ENCODE results near the gene SLC25A41.

Gene SLC25A41

DNA sequence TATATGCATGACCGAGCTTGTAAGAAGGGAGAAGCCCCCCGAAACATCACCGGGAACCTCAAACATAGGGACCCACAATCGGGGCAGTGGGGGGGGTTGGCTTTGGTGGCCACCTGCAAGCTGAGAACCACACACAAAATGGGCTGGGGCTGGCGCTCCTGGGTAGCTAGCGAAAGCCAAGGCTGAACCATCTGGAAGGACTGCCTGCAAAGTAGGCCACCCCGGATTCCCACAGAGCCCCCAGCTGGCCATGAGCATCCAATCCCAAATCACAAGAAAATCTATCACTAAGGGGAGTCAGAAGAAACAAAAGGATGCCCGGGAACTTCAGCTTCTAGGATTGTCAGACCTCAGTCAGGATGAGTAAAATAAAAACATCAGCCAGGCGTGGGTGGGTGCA is 55.1 kb downstream of the SLC25A41 start:
- no peak overlapping the region for H3K4me3 ChIP-seq (ENCODE audit: low read depth, low read length)
- TF ChIP-seq, protein P1, sequence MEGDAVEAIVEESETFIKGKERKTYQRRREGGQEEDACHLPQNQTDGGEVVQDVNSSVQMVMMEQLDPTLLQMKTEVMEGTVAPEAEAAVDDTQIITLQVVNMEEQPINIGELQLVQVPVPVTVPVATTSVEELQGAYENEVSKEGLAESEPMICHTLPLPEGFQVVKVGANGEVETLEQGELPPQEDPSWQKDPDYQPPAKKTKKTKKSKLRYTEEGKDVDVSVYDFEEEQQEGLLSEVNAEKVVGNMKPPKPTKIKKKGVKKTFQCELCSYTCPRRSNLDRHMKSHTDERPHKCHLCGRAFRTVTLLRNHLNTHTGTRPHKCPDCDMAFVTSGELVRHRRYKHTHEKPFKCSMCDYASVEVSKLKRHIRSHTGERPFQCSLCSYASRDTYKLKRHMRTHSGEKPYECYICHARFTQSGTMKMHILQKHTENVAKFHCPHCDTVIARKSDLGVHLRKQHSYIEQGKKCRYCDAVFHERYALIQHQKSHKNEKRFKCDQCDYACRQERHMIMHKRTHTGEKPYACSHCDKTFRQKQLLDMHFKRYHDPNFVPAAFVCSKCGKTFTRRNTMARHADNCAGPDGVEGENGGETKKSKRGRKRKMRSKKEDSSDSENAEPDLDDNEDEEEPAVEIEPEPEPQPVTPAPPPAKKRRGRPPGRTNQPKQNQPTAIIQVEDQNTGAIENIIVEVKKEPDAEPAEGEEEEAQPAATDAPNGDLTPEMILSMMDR (IDR thresholded peaks at IDR 0.05; ENCODE audit: borderline replicate concordance, insufficient read depth, low read depth, low read length) = no peak

DNA sequence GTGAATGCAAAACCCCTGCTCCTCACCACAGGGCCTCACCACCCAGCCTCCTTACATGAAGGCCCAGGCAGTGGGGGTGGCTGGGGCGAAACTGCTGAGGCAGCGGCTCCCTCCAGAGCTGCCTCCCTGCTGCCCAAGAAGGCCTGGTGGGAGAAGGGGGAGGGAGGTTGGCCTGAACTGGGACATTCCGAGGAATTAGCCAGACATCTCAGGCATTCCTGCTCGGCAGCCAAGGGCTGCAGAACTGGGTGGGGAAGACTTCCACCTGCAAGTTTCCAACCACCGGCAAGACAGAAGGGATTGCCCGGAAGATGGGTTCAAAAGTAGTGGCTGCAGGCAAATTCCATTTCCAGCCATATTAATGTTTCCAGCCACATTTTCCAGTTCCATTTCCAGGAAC is 55.5 kb downstream of the SLC25A41 start:
- H3K4me3 ChIP-seq (ENCODE audit: low read depth, low read length) = no peak overlapping the region
- TF ChIP-seq, protein P1 (IDR thresholded peaks at IDR 0.05; ENCODE audit: borderline replicate concordance, insufficient read depth, low read depth, low read length) = no peak

- H3K4me3 ChIP-seq (ENCODE audit: low read depth, low read length) = no peak overlapping the region
- TF ChIP-seq, protein P1 (IDR thresholded peaks at IDR 0.05; ENCODE audit: borderline replicate concordance, insufficient read depth, low read depth, low read length) = no peak
Measured at GRCh38 chr19:6376512-6377190, 56.9 kb downstream of the SLC25A41 start.

All from GM12875 (cell line).